HUES6 (cell line): ENCODE data around the gene PTH2.

ENCODE experiments used
- H3K27ac ChIP-seq: 2 replicates; pipeline ENCODE4 v1.7.0; 2013; ENCODE audit warnings: low read depth, mild to moderate bottlenecking, low read length, inconsistent platforms
- H3K27me3 ChIP-seq: 2 replicates; pipeline ENCODE4 v1.6.1; 2013; ENCODE audit warnings: low read length; ENCODE audit not compliant: control insufficient read depth, insufficient read depth
- H3K36me3 ChIP-seq: 2 replicates; pipeline ENCODE4 v1.6.1; 2013; ENCODE audit warnings: low read length; ENCODE audit not compliant: control insufficient read depth, insufficient read depth
- H3K4me1 ChIP-seq: 2 replicates; pipeline ENCODE4 v1.6.1; 2013; ENCODE audit warnings: low read length; ENCODE audit not compliant: control insufficient read depth, insufficient read depth
- H3K4me3 ChIP-seq: 2 replicates; pipeline ENCODE4 v1.5.1; 2013; ENCODE audit warnings: low read depth, low read length
- H3K9ac ChIP-seq: one replicate; pipeline ENCODE4 v1.6.1; 2013; ENCODE audit warnings: mild to moderate bottlenecking, low read length
- H3K9me3 ChIP-seq: 2 replicates; pipeline ENCODE4 v1.6.1; 2013; ENCODE audit warnings: low read depth, low read length; ENCODE audit not compliant: control insufficient read depth, insufficient read depth

Gene PTH2

DNA sequence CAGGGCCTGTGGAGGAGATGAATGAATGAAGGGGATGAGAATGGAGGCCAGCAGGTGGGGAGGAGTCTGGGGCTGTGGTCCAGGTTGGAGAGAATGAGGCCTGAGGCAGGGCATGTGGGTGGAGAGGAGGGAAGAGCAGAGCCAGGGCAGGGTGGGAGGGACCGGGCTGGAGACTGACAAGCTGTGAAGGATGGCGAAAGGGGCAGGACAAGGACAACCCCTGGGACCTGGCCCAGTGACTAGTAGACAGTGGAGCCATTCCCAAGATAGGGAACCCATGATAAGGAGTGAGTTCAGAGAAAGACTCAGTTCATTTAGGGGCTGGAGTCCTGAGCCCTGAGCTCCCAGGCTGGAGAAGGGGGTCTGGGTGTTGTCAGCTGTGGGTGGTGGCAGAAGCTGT, 3.0 kb downstream of the PTH2 start:
- no peaks in the 10 kb centered on the region for H3K9me3 ChIP-seq
- no peaks in the 10 kb centered on the region for H3K36me3 ChIP-seq
- H3K4me1 ChIP-seq = peaks cover 33% of the 10 kb centered on the region
- H3K4me3 ChIP-seq = no peak overlapping the region
- H3K9ac ChIP-seq = no peak overlapping the region
- peaks cover 60% of the 10 kb centered on the region for H3K27me3 ChIP-seq
- no peak overlapping the region for H3K27ac ChIP-seq

DNA sequence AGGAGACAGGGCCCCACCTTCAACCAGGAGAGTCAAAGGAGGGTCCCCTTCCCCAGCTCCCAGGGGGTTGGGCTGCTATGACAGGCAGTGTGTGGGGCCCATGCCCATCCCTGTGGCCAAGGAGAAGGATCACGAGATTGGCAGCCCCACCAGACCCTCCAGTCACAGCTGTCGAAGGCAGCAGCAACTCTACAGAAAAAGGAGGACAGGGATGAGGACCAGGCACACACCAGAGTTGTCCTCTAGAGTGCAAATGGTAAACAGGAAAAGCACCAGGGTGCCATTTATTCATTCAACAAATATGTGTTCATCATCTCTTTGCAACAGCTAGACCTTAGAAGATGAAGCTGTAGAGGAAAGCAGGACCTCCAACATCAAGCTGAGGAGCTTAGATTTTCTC, 4.1 kb downstream of the PTH2 start:
- Histone ChIP-seq H3K27ac (no peak overlapping the region), H3K9ac (no peak overlapping the region), H3K4me1 (peaks cover 35% of the 10 kb centered on the region), H3K9me3 (no peaks in the 10 kb centered on the region), H3K27me3 (peaks cover 49% of the 10 kb centered on the region), H3K4me3 (no peak overlapping the region), H3K36me3 (no peaks in the 10 kb centered on the region)

DNA sequence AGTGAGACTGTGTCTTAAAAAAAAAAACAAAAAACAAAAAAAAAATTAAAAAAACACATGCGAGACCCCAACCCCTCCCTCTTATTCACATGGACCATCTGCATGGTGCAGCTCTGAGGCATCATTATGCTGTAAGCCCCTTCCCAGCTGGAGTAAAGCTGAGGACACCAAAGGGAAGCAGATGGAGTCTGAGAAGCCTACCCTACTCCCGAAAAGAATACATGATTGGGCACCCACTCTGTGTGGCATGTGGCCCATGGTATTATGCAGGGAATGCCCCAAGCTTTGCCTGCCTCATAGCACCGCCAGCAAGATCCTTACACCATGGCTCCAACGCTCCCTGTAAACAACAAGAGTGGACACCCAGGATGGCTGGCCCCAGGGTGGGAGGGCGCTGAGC, 4.7 kb downstream of the PTH2 start:
- Histone ChIP-seq H3K9ac (no peak overlapping the region), H3K27ac (no peak overlapping the region), H3K27me3 (peaks cover 43% of the 10 kb centered on the region), H3K9me3 (no peaks in the 10 kb centered on the region), H3K4me3 (no peak overlapping the region), H3K4me1 (peaks cover 33% of the 10 kb centered on the region), H3K36me3 (no peaks in the 10 kb centered on the region)

DNA sequence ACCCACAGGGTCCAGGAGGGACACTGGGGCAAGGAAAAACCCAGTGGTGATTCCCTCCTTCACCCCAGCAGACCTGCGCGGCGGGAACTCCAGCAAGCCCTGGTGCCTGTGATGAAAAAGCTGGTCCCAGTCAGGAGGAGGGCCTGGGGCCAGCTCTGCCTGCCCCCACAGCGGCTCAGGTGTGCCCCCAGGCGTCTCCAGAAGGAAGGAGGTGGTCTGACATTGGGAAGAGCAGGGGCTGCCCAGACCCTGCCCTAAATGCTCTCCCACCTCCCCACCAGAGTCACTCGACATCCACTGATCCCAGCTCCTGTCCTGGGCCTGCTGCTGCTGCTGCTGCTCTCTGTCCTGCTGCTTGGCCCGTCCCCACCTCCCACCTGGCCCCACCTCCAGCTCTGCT, 6.2 kb downstream of the PTH2 start:
- H3K27me3 ChIP-seq = peaks cover 29% of the 10 kb centered on the region
- no peak overlapping the region for H3K4me3 ChIP-seq
- H3K9me3 ChIP-seq = no peaks in the 10 kb centered on the region
- H3K27ac ChIP-seq = no peak overlapping the region
- H3K4me1 ChIP-seq = peaks cover 38% of the 10 kb centered on the region
- no peak overlapping the region for H3K9ac ChIP-seq
- H3K36me3 ChIP-seq = no peaks in the 10 kb centered on the region

DNA sequence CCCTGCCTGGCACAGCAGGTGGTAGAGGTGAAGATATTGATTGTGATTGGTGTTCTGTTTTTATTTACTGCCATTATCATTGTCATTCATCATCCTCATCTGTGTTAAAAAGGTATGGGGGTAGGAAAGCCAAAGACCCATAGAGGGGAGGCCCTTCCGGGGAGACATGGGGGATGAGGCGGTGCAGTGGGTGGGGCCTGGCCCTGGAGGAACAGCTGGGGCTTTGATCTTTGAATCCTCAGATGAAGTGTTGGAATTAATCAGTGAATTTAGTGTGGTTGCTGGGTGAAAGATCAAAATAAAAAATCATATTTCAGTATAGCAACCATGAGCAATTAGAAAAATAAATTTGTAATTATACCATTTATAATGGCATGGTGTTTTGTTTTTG, 7.4 kb downstream of the PTH2 start:
- Histone ChIP-seq H3K9me3 (no peaks in the 10 kb centered on the region), H3K27ac (no peak overlapping the region), H3K36me3 (no peaks in the 10 kb centered on the region), H3K9ac (no peak overlapping the region), H3K4me3 (no peak overlapping the region), H3K27me3 (peaks cover 16% of the 10 kb centered on the region; the same call in 1 of the 2 replicates), H3K4me1 (peaks cover 41% of the 10 kb centered on the region)

DNA sequence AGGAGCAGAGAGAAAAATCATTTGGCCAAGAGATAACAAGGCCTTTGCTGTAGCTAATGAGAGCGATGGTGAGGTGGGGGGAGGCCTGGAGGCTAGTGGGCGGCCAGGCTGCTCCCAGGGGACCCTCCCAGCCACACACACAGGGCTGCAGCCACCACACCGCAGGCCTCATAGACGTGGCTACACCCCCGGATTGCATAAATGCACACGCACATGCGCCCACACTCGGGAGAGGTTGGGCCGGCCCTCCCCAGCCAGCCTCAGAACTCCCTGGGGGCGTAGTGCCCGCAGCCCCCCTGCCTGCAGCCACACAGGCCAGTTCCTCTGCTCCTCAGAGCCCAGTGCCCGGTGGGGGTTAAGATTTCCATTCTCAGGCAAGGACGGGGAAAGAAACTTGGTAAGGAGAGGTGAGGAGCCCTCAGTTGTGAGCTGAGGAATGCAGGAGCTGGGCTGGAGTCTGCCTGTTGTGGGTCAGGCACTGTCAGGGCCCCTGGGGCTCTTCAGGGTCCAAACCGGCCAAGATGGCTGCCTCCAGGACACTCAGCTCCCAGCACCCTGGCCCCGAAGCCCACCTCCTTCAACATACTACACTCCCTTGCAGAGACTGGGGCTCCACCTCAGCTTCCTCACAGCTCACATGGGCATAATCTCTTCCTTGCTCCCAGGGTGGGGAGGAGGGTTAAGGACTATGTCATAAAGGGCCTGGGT, 8.0 kb downstream of the PTH2 start:
- Histone ChIP-seq H3K27ac (no peak overlapping the region), H3K9ac (no peak overlapping the region), H3K9me3 (no peaks in the 10 kb centered on the region), H3K4me3 (no peak overlapping the region), H3K4me1 (peaks cover 36% of the 10 kb centered on the region), H3K36me3 (no peaks in the 10 kb centered on the region), H3K27me3 (peaks cover 11% of the 10 kb centered on the region; the same call in 1 of the 2 replicates)

DNA sequence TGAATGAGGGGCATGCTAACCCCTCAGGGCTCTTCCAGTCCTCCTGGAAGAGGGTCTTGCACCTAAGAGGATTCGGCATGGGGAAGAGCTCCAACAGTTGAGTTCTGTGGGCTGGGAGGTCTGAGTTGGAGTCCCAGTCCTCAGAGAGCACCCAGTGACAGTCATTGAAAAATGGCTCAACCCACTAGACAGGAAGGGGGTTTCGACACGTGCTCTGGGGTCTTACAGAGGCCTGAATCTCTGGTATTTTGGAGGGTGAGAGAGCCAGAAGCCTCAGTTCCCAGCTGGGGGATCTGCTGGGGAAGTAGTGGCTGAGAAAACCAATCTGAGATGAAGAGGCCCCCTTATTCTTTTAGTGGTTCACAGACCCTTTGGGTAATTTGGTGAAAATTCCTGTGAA, 9.0 kb downstream of the PTH2 start:
- Histone ChIP-seq H3K9me3 (no peaks in the 10 kb centered on the region), H3K9ac (no peak overlapping the region), H3K4me3 (no peak overlapping the region), H3K27ac (no peak overlapping the region), H3K27me3 (peaks cover 7% of the 10 kb centered on the region; the same call in 1 of the 2 replicates), H3K36me3 (no peaks in the 10 kb centered on the region), H3K4me1 (peaks cover 35% of the 10 kb centered on the region)

DNA sequence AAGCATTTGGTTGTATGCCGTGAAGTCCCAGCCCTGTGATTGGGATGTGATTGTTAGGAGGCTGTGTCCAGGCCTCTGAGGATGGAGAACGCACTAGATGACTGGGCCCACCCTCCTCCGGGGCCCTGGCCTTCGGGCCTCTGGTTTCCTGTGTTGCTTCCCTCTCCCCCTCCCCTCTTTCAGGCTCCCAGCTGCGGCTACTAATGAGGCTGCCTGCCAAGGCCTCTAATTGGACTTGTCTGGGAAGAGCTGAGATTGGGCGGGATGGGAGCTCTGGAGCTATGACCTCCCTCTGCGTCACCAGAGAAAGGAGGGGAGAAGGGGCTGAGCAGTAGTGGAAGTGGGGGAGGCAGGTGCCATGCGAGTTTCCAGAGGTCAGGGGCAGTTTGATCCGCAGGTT, 9.9 kb downstream of the PTH2 start:
- Histone ChIP-seq H3K9me3 (no peaks in the 10 kb centered on the region), H3K4me3 (no peak overlapping the region), H3K27ac (no peak overlapping the region), H3K27me3 (peaks cover 5% of the 10 kb centered on the region; the same call in 1 of the 2 replicates), H3K36me3 (no peaks in the 10 kb centered on the region), H3K4me1 (peaks cover 35% of the 10 kb centered on the region), H3K9ac (no peak overlapping the region)

DNA sequence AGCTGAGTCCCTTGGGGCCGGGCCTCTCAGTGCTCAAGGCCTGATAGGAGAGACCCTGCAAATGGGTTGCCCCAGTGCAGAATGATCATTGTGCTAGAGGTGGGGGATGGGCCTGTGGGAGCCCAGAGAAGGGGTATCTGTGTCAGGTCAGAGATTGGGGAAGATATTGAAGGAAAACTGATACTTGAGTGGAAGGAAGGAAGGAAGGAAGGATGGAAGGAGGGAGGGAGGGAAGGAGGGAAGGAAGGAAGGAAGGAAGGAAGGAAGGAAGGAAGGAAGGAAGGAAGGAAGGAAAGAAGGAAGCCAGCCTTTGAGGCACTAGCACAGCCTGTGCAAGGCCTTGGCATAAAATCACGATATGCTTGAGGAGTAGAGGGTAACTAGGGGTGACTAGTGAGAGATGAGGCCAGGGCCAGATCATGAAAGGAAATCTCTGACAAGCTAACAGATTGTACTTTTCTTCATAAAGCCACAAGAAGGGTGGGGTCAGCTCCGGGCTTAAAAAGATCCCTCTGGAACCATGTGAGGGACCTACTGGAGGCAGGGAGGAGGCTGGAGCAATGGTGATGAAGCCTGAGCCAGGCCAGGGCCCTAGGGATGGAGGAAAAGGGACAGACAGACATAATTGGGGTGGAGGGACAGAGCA, 11.4 kb downstream of the PTH2 start:
- H3K9ac ChIP-seq = no peak overlapping the region
- H3K4me1 ChIP-seq = peaks cover 29% of the 10 kb centered on the region
- H3K36me3 ChIP-seq = no peaks in the 10 kb centered on the region
- H3K27me3 ChIP-seq = no peaks in the 10 kb centered on the region
- no peak overlapping the region for H3K4me3 ChIP-seq
- H3K27ac ChIP-seq = no peak overlapping the region
- H3K9me3 ChIP-seq = no peaks in the 10 kb centered on the region

DNA sequence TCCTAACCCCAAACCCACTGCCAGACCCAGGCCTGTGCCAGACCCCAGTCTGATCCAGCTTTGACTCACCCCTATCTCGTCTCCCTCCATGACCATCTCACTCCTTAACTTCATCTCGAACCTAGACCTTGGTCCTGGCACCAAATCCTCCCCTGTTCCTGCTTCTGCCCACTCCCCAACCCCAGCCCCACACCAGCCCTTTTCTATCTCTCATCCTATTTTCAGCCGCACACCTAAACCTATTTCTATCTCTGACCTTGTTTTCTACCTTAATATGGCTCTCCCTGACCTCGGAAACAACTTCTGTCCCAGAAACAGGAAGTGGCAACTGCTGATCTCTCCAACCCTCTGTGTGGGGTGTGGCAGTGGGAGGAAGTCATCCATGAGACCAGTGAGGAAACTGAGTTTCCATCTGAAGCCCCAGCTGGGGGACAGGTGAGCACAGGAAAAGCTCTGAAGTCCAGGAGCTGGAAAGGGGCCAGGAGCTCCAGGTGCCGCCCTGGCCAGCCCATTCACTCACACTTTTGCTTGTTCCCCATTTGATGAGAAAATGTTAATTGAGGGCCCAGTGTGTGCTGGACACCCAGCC, 13.7 kb downstream of the PTH2 start:
- no peaks in the 10 kb centered on the region for H3K9me3 ChIP-seq
- H3K4me3 ChIP-seq = no peak overlapping the region
- no peaks in the 10 kb centered on the region for H3K36me3 ChIP-seq
- H3K27me3 ChIP-seq = no peaks in the 10 kb centered on the region
- H3K4me1 ChIP-seq = peaks cover 19% of the 10 kb centered on the region
- H3K27ac ChIP-seq = no peak overlapping the region
- H3K9ac ChIP-seq = no peak overlapping the region

DNA sequence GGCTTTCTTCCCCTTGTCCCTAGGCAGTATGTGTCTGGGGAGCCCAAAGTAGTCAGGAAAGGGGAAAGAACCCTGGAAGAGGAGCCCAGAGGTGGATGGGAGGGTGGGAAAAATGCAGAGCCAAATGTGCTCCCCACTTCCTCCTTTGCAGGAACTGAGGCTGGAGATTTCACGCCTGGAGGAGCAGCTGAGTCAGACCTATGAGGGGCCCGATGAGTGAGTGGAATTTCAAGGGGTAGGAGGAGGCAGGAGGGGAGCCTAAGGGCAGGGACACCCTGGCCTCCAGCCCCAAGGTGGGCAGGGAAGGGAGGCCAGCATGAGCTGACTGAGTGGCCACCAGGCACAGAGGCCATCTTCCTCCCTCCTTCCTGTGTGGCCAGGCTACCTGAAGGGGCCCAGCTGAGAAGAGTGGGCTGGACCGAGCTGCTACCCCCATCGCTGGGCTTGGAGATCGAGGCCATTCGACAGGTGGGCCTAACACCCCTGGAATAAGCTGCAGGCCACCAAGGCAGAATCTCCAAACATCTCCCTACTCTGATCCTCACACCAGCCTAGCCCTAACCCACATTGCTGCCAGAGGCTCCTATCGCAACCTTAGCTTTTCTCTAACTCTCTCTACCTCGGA, 14.3 kb downstream of the PTH2 start:
- Histone ChIP-seq H3K27ac (no peak overlapping the region), H3K9ac (no peak overlapping the region), H3K4me1 (peaks cover 24% of the 10 kb centered on the region), H3K4me3 (no peak overlapping the region), H3K36me3 (no peaks in the 10 kb centered on the region), H3K27me3 (no peaks in the 10 kb centered on the region), H3K9me3 (no peaks in the 10 kb centered on the region)
